GM10266 (cell line): Measurements from ENCODE around the gene TRIM22.
"Not testable (repeated sequence)": the region's sequence is repeated elsewhere in the genome, so short reads cannot be mapped to it uniquely, and the experiment has no call there.

Experiments used
- DNase-seq: peaks from one replicate; pipeline ENCODE4 v3.0.0; 2012; ENCODE audit errors: extremely low spot score
- TF ChIP-seq, protein P1 (sequence below): IDR thresholded peaks from 2 replicates; pipeline ENCODE4 v1.5.1; 2012; ENCODE audit warnings: mild to moderate bottlenecking, low read depth; ENCODE audit not compliant: control insufficient read depth, insufficient read depth; ENCODE audit errors: missing control alignments

The TRIM22 gene

DNA sequence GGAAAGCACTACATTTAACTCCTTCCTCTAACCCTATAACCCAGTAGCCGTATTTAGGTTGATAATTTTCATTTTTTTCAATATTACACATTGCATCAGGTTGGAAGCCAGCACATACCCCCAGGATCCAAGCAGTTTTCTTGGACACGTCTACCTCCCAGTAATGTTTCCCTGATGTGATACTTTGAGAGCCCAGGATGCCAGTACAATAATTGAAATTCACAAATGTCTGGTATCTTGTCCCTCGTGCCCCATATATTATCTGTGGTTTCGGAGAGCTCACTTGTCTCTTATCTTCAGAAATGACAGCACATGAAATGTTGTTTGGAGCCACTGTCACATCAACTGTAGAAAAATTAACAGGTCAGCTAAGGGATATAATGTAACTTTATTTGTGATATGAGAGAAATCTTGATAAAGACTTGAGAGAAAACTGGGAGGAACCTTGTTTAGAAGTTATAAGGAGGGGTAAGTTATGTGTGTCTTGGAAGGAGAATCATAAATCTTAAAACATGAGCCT, 24.5 kb upstream of the TRIM22 start:
- DNase-seq, result no peak
- TF ChIP-seq, protein P1, sequence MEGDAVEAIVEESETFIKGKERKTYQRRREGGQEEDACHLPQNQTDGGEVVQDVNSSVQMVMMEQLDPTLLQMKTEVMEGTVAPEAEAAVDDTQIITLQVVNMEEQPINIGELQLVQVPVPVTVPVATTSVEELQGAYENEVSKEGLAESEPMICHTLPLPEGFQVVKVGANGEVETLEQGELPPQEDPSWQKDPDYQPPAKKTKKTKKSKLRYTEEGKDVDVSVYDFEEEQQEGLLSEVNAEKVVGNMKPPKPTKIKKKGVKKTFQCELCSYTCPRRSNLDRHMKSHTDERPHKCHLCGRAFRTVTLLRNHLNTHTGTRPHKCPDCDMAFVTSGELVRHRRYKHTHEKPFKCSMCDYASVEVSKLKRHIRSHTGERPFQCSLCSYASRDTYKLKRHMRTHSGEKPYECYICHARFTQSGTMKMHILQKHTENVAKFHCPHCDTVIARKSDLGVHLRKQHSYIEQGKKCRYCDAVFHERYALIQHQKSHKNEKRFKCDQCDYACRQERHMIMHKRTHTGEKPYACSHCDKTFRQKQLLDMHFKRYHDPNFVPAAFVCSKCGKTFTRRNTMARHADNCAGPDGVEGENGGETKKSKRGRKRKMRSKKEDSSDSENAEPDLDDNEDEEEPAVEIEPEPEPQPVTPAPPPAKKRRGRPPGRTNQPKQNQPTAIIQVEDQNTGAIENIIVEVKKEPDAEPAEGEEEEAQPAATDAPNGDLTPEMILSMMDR, result no peak

DNA sequence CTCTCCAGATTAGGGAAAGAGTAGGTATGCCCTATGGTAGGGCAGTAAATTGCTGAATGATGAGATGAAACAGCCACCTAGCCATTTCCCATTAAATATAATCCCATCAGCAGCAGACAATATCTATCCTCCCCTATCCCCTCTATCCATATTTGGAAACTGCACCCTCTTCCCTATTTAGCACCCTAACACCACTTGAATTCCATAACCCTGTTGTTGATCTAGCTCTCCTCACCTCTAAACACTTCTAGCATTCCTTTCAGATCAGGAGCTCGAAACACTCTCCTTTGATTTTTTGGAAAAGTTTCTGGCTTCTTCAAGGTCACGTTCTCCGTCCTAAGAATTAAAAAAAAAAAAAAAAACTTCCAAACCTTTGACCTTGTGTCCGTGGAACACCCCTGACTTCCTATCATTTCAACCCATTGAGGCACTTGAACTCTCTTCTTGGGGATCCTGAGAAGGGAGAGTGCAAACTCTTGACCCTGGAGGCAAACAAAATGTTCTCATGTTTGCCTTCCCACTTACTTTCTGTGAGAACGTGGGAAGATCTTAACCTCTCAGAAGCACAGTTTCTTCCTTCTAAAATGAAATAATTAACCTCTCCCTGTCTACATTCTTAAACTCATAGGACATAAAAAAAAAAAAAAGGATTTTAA, 23.7 kb upstream of the TRIM22 start:
- TF ChIP-seq, protein P1, result no peak
- DNase-seq, result no peak

DNA sequence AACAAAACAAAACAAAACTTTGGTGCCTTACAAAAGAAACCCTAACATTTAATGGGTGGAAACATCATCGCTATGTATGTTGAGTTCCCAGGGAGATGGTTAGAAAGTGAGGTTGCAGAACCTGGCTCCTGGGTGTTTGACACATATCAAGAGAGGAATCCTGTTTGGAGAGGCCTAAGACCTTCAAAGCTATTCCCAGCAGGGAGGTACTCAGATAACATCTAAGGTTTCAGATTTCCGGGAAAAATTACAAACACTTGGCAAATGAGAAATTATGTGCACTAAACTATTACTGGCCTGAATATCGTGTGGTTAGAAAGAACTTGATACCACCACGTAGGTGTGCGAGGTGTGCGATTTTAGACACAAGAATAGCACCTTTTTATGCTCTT, 23.2 kb upstream of the TRIM22 start:
- no peak for DNase-seq
- TF ChIP-seq, protein P1, result no peak

DNA sequence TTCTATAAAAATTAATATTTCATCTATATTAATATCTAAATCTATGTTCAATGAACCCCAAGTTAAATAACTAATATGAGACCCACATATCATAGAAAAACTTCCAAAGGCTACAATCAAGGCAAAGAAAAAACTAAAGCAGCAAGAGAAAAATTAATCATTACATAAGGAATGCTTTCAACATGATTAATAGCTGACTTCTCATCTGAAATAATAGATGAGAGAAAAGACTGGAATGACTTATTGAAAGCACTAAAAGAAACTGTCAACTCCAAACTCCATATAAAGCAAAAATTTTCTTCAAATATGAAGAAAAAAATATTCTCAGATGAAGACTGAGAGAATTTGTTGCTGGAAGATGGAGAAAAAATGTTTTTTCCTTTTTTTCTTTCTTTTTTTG, 17.8 kb upstream of the TRIM22 start:
- DNase-seq, result no peak
- TF ChIP-seq, protein P1, result no peak

DNA sequence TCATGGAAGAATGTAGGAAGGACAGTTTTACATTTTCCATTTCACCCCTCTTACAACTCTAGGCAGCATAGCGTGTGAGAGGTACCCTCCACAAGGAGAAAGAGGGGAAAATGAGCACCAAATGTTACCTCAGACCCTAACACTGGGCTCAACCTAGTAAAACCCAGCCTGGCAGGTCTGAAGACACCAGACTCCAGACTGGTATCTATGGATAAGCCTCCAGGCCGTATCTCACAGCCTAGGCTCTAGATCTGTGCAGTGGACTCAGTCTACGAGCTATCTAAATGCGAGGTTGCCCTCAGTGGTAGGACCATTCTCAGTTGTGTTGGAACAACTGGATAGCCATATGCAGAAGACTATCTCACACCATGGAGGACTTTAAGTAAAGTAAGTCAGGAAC, 15.2 kb upstream of the TRIM22 start:
- DNase-seq, result no peak
- TF ChIP-seq, protein P1, result no peak

DNA sequence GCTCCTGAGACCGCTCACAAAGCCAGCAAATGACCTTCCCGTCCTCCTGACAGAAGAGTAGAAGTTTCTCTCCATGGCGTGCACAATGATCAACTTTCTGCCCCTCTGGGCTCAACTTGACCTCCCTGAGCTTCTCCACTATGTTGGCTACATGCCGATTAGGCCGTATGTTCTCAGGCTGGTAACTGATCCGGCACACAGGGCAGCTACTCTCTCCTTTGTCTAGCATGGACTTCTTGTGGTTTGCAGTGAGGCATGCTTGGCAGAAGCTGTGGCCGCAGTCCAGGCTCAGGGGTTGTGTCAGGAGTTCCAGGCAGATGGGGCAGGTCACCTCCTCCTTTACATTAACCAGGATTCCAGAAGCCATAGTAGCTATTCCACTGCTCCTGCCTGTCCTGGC, 9.8 kb upstream of the TRIM22 start:
- no peak for DNase-seq
- TF ChIP-seq, protein P1, result no peak

DNA sequence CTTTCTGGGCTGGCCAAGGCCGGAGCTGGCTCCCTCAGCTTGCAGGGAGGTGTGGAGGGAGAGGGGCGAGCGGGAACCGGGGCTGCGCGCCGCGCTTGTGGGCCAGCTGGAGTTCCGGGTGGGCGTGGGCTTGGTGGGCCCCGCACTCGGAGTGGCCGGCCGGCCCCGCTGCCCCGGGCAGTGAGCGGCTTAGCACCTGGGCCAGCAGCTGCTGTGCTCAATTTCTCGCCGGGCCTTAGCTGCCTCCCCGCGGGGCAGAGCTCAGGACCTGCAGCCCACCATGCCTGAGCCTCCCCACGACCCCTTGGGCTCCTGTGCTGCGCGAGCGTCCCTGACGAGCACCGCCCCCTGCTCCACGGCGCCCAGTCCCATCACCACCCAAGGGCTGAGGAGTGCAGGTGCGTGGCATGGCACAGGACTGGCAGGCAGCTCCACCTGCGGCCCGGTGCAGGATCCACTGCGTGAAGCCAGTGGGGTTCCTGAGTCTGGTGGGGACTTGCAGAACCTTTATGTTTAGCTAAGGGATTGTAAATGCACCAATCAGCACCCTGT, 6.6 kb upstream of the TRIM22 start:
- not testable (repeated sequence) for DNase-seq

DNA sequence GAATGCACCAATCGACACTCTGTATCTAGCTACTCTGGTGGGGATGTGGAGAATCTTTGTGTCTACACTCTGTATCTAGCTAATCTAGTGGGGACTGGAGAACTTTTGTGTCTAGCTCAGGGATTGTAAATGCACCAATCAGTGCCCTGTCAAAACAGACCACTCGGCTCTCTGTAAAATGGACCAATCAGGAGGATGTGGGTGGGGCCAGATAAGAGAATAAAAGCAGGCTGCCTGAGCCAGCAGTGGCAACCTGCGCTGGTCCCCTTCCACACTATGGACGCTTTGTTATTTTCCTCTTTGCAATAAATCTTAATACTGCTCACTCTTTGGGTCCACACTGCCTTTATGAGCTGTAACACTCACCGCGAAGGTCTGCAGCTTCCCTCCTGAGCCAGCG, 6.0 kb upstream of the TRIM22 start:
- not testable (repeated sequence) for DNase-seq
